ENCODE measurements around the gene SLIT3. TPM values are rescaled to one million over a fixed set of nuclear protein-coding genes. Genes with fewer than 3 reads are reported as not detected.

The SLIT3 gene
- total RNA-seq, 2 experiments from 2014 or later, result 5.4 to 7.3 TPM

DNA sequence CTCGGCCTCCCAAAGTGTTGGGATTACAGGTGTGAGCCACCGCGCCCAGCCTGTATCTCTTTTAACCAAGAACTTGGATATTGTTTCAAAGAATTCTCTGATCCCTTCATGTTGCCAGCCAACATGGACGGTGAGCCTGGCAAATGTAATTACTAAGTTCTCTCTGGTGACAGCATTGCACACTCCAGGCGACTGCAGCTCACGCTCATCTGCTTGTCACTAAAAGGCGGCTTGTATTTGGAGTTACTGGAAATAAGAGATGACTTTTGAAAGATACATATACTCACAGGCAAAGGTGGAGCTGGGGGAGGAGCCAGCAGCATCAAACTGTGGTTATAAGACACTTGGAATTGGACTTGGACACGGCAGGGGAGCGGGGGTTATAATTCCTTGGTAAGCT lies 172.3 kb downstream of the SLIT3 start:
- H3K27me3 Mint-ChIP-seq, result peaks cover 2% of the 10 kb centered on the region
- POLR2A ChIA-PET, result no interaction called here
- H3K36me3 Mint-ChIP-seq (ENCODE audit: low read depth), result no peaks in the 10 kb centered on the region
- no peak for ATAC-seq
- intact Hi-C loops (cut with DNase I, micrococcal nuclease), result no loop called here
- no peak overlapping the region for H3K27ac Mint-ChIP-seq
- H3K4me3 Mint-ChIP-seq, result no peak overlapping the region
- no peaks in the 10 kb centered on the region for H3K4me1 Mint-ChIP-seq
- no peaks in the 10 kb centered on the region for H3K9me3 Mint-ChIP-seq (ENCODE audit: low read depth)
- CTCF ChIA-PET, result no interaction called here
- no peak for DNase-seq

DNA sequence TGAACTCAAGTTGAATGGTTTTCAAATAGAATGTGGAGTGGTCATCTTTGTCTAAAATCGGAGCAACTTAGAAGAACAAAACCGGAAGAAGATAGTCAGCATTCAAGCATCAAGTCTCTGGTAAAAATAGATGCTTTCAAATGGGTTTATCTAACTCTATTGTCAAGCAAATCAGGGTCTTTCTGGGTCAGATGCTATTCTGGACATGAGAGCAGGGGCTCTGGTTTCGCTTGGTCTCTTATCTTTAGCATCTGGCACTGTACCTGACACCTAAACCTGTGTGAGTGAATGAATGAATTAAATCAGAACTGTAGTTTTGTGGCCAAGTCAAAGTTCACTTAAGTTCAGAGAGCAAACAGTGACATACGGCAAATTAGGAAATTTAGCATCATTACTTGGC lies 173.5 kb downstream of the SLIT3 start:
- DNase-seq (no peak), ATAC-seq (no peak)
- POLR2A ChIA-PET, result no interaction called here
- Mint-ChIP-seq H3K27ac (no peak overlapping the region), H3K4me3 (no peak overlapping the region), H3K36me3 (ENCODE audit: low read depth) (no peaks in the 10 kb centered on the region), H3K9me3 (ENCODE audit: low read depth) (no peaks in the 10 kb centered on the region), H3K4me1 (no peaks in the 10 kb centered on the region), H3K27me3 (peaks cover 2% of the 10 kb centered on the region)
- CTCF ChIA-PET, result no interaction called here
- intact Hi-C loops (cut with DNase I, micrococcal nuclease), result no loop called here

DNA sequence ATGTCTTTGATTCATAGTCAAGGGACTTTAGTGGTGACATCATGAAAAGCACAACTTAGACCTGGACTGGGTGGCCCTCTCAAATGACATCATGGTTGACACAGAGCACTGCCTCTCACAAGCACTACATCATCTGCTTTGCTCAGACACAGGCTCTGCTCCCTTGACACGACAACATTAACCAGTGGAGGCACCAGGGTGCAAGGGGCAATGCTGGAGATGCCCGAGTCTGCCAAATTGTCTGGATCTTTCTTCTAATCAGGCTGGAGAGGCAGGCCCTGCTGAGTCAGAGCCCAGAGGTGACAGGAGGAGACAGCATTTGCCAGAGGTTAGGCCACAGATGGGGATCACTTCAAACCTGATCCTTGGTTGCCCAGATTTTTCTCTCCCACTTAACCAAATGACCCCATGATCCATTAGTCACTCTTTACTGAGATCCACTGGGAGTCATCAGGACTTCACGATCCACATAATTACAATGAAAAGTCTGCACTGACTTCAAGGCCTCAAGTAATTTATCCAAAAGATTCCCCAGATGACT lies 174.4 kb downstream of the SLIT3 start:
- DNase-seq (no peak), ATAC-seq (no peak)
- Mint-ChIP-seq H3K4me1 (no peaks in the 10 kb centered on the region), H3K27ac (no peak overlapping the region), H3K27me3 (no peaks in the 10 kb centered on the region), H3K36me3 (ENCODE audit: low read depth) (no peaks in the 10 kb centered on the region), H3K4me3 (no peak overlapping the region), H3K9me3 (ENCODE audit: low read depth) (no peaks in the 10 kb centered on the region)
- intact Hi-C loops (cut with DNase I, micrococcal nuclease), result no loop called here
- ChIA-PET POLR2A (no interaction called here), CTCF (no interaction called here)

DNA sequence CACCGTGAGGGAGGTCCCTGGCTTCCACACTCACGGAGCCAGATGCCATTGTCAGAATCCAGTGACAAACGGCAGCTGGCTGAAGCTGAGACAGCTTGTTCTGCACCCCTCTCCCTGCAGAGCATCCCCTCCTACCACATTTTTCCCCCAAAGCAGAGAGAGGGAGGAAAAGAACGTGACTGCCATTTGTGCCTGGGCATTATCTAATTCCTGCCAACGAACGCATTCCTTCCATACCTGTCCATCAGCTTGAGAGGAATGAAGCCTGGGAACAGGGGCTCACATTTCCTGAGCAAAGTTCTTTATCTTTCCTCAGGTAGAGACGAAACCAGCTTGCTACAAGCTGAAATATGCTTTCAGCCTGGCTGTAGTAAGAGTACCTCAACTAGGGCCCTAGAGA lies 175.4 kb downstream of the SLIT3 start:
- no peaks in the 10 kb centered on the region for H3K27me3 Mint-ChIP-seq
- ChIA-PET CTCF (no interaction called here), POLR2A (no interaction called here)
- ATAC-seq (no peak), DNase-seq (no peak)
- no peak overlapping the region for H3K27ac Mint-ChIP-seq
- H3K9me3 Mint-ChIP-seq (ENCODE audit: low read depth), result no peaks in the 10 kb centered on the region
- no peaks in the 10 kb centered on the region for H3K4me1 Mint-ChIP-seq
- H3K36me3 Mint-ChIP-seq (ENCODE audit: low read depth), result no peaks in the 10 kb centered on the region
- H3K4me3 Mint-ChIP-seq, result no peak overlapping the region
- intact Hi-C loops (cut with DNase I, micrococcal nuclease), result no loop called here

DNA sequence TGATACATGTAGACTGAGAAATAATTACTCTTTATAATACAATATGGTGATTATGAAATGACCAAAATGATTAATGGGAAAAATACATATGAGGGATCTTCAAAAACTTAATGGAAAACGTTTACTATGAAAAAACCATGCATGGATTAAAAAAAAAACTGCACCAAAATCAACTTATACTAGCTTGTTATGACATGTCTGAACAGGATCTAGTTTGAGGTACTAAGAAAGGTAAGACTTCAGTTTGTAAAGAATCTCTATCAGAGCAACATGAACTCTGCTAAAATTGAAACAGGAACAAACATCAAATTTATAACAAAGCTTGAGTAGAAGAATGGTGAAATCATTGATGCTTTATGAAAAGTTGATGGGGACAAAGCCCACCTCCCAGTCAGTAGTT lies 178.0 kb downstream of the SLIT3 start:
- no peak overlapping the region for H3K27ac Mint-ChIP-seq
- no peaks in the 10 kb centered on the region for H3K36me3 Mint-ChIP-seq (ENCODE audit: low read depth)
- H3K9me3 Mint-ChIP-seq (ENCODE audit: low read depth), result no peaks in the 10 kb centered on the region
- DNase-seq, result no peak
- H3K27me3 Mint-ChIP-seq, result peaks cover 9% of the 10 kb centered on the region
- ATAC-seq, result no peak
- H3K4me3 Mint-ChIP-seq, result no peak overlapping the region
- CTCF ChIA-PET, result interaction anchor here (0.7 to 1.2 kb wide), 2 partner anchors 10 to 952 kb away, joined by 3 read pairs; no protein-coding TSS in a partner anchor
- POLR2A ChIA-PET, result no interaction called here
- intact Hi-C loops (cut with DNase I, micrococcal nuclease), result no loop called here
- H3K4me1 Mint-ChIP-seq, result no peaks in the 10 kb centered on the region

DNA sequence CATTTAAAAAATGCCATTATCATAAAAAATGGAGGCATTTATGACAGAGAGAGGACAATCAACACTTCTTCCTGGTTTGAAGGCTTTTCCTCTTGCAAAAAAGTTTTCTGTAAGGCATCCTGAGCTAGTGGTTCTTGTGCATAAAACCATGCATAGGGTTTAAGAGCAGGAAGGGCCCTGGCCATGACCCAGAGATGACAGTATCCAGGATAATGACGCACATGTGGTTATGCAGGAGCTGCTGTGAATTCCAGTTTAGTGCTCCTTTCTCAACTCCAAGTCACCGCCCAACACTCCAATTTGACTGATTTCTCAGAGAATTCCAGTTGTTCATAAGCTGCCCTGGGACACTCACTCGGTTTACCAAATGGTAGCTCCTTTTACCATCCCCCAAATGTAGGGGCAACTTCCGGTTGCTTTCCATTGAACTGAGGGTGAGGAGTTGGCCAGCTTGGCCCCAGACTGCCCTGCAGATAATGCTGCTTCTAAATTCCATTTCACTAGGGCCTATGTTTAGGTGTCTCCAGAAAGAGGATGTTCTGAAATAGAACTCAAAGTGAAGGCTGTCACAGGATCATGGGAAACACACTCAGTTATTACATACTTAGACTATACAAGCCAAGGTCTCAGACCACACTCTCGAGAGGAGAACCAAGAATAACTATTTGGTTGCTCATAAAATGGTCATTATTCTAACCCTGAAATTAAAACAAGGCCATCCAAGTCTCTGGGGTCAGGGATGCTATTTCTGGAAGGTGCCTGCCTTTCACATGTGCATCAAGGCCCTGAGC lies 179.1 kb downstream of the SLIT3 start:
- Mint-ChIP-seq H3K4me3 (no peak overlapping the region), H3K36me3 (ENCODE audit: low read depth) (no peaks in the 10 kb centered on the region), H3K27ac (no peak overlapping the region), H3K27me3 (peaks cover 9% of the 10 kb centered on the region), H3K9me3 (ENCODE audit: low read depth) (no peaks in the 10 kb centered on the region), H3K4me1 (no peaks in the 10 kb centered on the region)
- ATAC-seq, result no peak
- ChIA-PET POLR2A (no interaction called here), CTCF (interaction anchor here (0.8 to 1.2 kb wide), 3 partner anchors 12 to 425 kb away, joined by 3 read pairs; no protein-coding TSS in a partner anchor)
- intact Hi-C loops (cut with DNase I, micrococcal nuclease), result no loop called here
- DNase-seq, result no peak

DNA sequence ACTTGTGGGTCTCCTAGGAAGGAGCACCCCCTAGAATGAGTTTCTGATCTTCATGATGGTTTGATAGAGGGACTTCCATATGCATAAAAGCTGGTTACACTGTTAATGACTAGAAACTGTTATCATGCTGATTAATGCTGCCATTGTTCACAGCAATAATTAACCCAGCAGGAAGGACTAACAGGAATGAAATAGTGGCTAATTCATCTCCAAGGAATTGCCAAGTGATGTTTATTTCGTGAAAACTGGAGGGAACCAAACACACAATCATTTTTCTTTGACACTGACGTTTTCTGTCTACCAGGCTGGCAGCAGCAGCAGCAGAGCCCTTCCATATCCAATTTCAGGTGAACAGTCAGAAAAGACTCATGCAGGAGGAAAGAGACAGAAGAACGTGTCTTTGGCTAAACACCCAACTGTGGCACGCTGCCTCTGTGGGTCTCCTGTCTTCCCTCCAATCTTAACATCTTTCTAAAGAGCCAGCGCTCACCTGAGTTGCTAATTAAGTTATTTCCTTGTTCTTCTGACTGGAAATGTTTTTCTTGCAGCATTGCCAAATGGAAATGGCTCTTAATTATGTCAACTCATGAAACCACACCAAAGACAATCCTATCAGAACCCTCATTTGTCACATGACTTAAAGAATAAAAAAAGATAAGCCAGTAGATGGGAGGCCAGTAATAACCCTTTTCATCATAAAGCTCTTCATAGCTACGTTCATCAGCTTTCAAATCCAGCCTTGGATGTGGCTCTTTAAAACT lies 181.5 kb downstream of the SLIT3 start:
- Mint-ChIP-seq H3K27ac (no peak overlapping the region), H3K9me3 (ENCODE audit: low read depth) (no peaks in the 10 kb centered on the region), H3K4me3 (no peak overlapping the region), H3K4me1 (no peaks in the 10 kb centered on the region), H3K27me3 (peaks cover 9% of the 10 kb centered on the region), H3K36me3 (ENCODE audit: low read depth) (no peaks in the 10 kb centered on the region)
- ATAC-seq (no peak), DNase-seq (no peak)
- POLR2A ChIA-PET, result no interaction called here
- intact Hi-C loops (cut with DNase I, micrococcal nuclease), result no loop called here
- CTCF ChIA-PET, result no interaction called here

DNA sequence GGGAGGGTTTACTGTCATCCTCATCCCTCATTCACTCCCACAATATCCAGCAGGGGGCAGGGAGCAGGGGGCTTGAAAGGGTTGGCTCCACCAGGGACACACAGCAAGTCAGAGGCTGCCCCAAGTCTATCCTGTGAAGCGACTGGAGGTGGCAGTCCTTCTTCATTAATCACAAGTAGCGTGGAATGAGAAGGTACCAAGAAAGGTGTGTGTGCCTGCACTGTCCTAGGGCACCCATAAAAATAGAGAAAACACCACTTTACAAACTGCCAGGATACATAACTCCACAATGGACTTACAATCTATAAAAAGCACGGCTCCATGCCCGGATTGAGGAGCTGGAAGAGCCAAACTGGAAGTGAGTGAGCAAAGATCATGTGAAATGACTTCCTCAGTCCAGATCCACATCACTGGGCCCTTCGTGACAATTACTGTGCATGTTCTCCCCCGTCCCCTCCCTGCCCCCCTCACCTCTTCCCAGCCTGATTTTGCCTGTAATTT lies 183.9 kb downstream of the SLIT3 start:
- Mint-ChIP-seq H3K36me3 (ENCODE audit: low read depth) (no peaks in the 10 kb centered on the region), H3K4me1 (no peaks in the 10 kb centered on the region), H3K9me3 (ENCODE audit: low read depth) (no peaks in the 10 kb centered on the region), H3K27me3 (peaks cover 14% of the 10 kb centered on the region), H3K4me3 (no peak overlapping the region), H3K27ac (no peak overlapping the region)
- ChIA-PET CTCF (no interaction called here), POLR2A (no interaction called here)
- no peak for ATAC-seq
- no peak for DNase-seq
- intact Hi-C loops (cut with DNase I, micrococcal nuclease), result no loop called here

DNA sequence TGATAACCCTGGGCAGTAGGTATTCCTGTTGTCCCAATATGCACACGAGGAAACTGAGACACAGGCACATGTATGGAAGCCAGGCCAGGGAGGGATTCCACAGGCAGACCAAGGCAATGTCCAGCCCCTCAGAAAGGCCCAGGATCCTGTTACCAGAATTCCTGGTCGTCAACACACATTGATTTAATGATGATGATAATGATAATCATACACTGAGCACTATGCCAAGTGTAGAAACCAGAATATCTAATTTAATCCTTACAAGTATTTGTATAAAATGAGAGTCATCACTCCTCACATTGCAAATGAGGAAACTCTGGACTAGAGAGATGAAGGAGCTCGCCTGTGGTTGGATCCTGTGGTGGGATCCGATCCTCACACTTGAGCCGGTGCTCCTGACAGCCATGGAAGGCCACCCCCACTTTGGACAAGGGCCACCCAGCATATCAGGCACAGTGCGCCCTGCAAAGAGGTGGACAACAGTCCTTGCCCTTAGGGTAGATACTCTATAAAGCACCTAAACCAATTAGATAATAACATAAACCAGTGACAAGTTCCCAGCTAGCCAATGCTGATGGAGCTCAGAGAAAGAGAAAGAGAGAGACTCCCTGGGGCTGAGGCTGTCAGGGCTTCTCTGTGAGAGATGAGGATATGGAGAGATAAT lies 185.3 kb downstream of the SLIT3 start:
- Mint-ChIP-seq H3K36me3 (ENCODE audit: low read depth) (no peaks in the 10 kb centered on the region), H3K27me3 (peaks cover 15% of the 10 kb centered on the region), H3K9me3 (ENCODE audit: low read depth) (no peaks in the 10 kb centered on the region), H3K27ac (no peak overlapping the region), H3K4me3 (no peak overlapping the region), H3K4me1 (no peaks in the 10 kb centered on the region)
- no peak for ATAC-seq
- ChIA-PET POLR2A (no interaction called here), CTCF (interaction anchor here (0.6 kb wide), 1 partner anchor 191 kb away, joined by 3 read pairs; no protein-coding TSS in a partner anchor)
- intact Hi-C loops (cut with DNase I, micrococcal nuclease), result no loop called here
- no peak for DNase-seq

DNA sequence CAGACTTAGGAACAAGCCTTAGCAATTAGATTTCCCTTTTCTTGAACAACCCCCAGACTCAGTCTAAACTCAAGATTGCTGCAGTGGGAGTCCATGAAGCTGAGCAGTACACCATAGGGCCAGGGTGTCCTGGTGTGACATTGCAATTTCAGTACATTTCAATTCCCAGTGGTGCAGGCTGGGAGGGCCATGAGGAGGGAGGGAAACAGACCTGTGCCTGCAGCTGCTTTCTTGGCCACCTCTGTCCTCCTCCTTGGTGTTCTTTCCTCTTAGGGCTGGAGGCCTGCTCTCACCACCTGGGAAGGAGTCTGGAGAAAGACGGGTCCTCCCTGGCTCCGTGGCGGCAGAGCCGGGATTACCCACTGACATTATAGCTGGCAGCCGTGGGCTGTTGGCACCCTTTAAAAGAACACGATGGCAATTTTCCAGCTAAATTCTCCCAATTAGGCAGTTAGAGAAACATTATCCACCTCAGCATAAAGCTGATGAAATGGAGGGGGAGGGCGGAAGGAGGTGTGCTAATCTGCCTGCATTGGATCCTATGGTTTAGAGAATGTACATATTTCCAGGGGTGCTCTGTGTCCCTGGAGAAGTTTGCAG lies 186.4 kb downstream of the SLIT3 start:
- H3K36me3 Mint-ChIP-seq (ENCODE audit: low read depth), result no peaks in the 10 kb centered on the region
- ChIA-PET CTCF (no interaction called here), POLR2A (interaction anchor here (0.6 kb wide), 1 partner anchor 901 kb away, joined by 3 read pairs; no protein-coding TSS in a partner anchor)
- no peaks in the 10 kb centered on the region for H3K4me1 Mint-ChIP-seq
- H3K27ac Mint-ChIP-seq, result no peak overlapping the region
- H3K4me3 Mint-ChIP-seq, result no peak overlapping the region
- DNase-seq, result no peak
- no peak for ATAC-seq
- intact Hi-C loops (cut with DNase I, micrococcal nuclease), result no loop called here
- H3K27me3 Mint-ChIP-seq, result peaks cover 10% of the 10 kb centered on the region
- H3K9me3 Mint-ChIP-seq (ENCODE audit: low read depth), result no peaks in the 10 kb centered on the region

DNA sequence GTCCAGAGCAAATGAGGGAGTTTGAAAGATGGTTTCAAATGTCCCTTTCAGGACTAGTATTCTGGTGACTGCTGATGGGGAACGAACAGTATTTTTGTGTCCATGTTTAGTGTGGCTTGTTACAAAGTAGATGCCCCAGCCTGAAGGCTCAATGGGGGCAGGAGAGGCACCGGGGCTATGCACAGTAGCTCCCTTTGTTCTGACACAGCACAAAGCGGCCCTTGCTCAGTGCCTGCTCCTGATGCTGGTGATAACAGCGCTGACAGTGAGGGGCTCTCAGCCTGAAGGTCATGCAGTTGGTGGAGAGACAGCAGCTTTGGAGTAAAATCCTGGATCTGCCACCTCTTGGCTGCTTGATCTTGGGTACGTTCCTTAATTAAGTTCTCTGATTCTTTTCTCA lies 188.9 kb downstream of the SLIT3 start:
- DNase-seq, result no peak
- H3K27me3 Mint-ChIP-seq, result peaks cover 7% of the 10 kb centered on the region
- ChIA-PET POLR2A (no interaction called here), CTCF (no interaction called here)
- H3K4me3 Mint-ChIP-seq, result no peak overlapping the region
- no peaks in the 10 kb centered on the region for H3K9me3 Mint-ChIP-seq (ENCODE audit: low read depth)
- intact Hi-C loops (cut with DNase I, micrococcal nuclease), result no loop called here
- no peak for ATAC-seq
- no peaks in the 10 kb centered on the region for H3K36me3 Mint-ChIP-seq (ENCODE audit: low read depth)
- no peak overlapping the region for H3K27ac Mint-ChIP-seq
- H3K4me1 Mint-ChIP-seq, result no peaks in the 10 kb centered on the region

Data from activated CD4-positive, alpha-beta T cell treated with anti-CD3 and anti-CD28 coated beads for 36 hours (primary cell).